Osteocyte (in vitro differentiated cells): Measurements from ENCODE around the gene RHEBL1. TPM values are rescaled to one million over a fixed set of nuclear protein-coding genes. Genes with fewer than 3 reads are reported as not detected.

ENCODE experiments used
- DNase-seq: peaks from one replicate; pipeline ENCODE4 v3.0.0; 2021; ENCODE audit warnings: mixed read lengths; ENCODE audit not compliant: unreplicated experiment; ENCODE audit errors: extremely low spot score
- H3K27ac Mint-ChIP-seq: one replicate; pipeline ENCODE4 v1.8.0; 2021; ENCODE audit warnings: mild to moderate bottlenecking, mixed read lengths; ENCODE audit not compliant: unreplicated experiment
- H3K27me3 Mint-ChIP-seq: one replicate; pipeline ENCODE4 v1.8.0; 2021; ENCODE audit warnings: mixed read lengths; ENCODE audit not compliant: unreplicated experiment
- H3K36me3 Mint-ChIP-seq: one replicate; pipeline ENCODE4 v1.8.0; 2021; ENCODE audit warnings: mixed read lengths; ENCODE audit not compliant: unreplicated experiment
- H3K4me1 Mint-ChIP-seq: one replicate; pipeline ENCODE4 v1.8.0; 2021; ENCODE audit warnings: mixed read lengths; ENCODE audit not compliant: unreplicated experiment
- H3K4me3 Mint-ChIP-seq: one replicate; pipeline ENCODE4 v1.8.0; 2021; ENCODE audit warnings: mild to moderate bottlenecking, moderate library complexity, mixed read lengths; ENCODE audit not compliant: unreplicated experiment
- H3K9me3 Mint-ChIP-seq: one replicate; pipeline ENCODE4 v1.8.0; 2021; ENCODE audit warnings: mixed read lengths; ENCODE audit not compliant: unreplicated experiment
- CTCF ChIP-seq: fragments of 200-600 bp; sonication (generic); IDR thresholded peaks from 2 replicates; pipeline ENCODE4 v1.5.0; 2021; ENCODE audit warnings: antibody characterized with exemption, mild to moderate bottlenecking, moderate library complexity
- total RNA-seq: library from RNA; stranded (reverse); gene quantifications from 2 replicates; pipeline ENCODE4 v1.2.1, GENCODE V29; 2021

Gene RHEBL1
- total RNA-seq, 1 donor from 2014 or later = 1.2 TPM

- Mint-ChIP-seq H3K9me3 (no peaks in the 10 kb centered on the region), H3K4me3 (peak overlapping the region; percentile 66), H3K27me3 (peaks cover 32% of the 10 kb centered on the region), H3K4me1 (peaks cover 34% of the 10 kb centered on the region), H3K36me3 (no peaks in the 10 kb centered on the region), H3K27ac (no peak overlapping the region)
- TF ChIP-seq CTCF = peak; percentile 40
- no peak for DNase-seq
Measured at GRCh38 chr12:49089821-49090773, 20.3 kb upstream of the RHEBL1 start.

DNA sequence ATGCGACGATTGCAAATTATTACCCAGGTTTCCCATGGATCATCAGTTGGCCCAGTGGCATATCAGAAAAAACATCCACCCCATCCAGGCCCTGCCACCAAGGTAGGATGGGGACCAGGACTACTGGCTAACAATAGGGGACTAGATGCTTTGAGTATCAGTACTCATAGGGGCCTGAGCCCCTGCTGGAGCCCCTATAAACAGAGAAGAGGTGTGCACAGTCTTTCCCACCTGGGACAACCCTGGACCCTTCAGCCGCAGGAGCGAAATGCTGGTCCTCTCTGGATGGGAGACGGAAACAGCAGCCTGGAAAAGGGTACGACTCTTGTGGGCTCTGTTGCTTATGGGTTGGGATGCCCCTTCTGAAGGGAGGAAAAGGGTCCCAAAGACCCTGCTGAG, 19.2 kb upstream of the RHEBL1 start:
- Mint-ChIP-seq H3K27me3 (peaks cover 28% of the 10 kb centered on the region), H3K27ac (no peak overlapping the region), H3K9me3 (no peaks in the 10 kb centered on the region), H3K36me3 (no peaks in the 10 kb centered on the region), H3K4me1 (peaks cover 31% of the 10 kb centered on the region), H3K4me3 (no peak overlapping the region)
- no peak for DNase-seq
- TF ChIP-seq CTCF = no peak

DNA sequence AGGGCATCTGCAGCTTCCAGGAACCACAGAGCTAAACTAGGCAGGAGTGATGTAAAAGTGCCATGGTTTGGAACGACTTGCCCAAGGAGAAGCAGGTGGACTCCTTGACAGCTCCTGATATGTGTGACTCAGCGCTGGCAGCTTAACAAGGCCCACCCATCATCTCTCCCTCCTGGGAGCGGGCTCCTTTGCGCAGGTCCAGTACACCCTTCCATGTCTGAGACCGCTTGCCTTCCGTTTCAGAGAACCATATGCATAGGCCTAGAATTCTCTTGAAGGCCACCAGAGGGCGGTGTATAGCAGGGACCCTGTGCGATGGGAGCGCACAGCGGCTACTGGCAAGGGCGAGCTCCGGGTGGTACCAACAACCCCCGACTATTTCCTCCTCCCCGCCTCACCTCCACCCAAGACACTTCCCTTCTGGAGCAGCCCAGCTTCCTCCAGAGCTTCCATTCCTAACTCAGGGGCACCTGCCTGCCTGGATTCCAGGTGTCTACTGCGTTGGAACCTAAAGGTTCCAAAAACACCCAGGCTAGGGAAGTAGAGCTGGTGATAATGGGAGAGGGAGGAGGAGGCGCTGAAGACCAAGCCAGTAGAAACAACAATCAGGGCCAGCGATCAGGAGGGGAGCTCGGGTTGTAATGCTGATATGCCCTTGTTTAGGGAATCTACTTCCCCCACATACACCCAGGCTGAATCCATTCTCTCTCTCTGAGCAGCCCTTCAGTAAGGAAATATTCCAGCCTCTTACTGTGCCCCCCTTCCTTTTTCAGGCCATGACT, 18.6 kb upstream of the RHEBL1 start:
- DNase-seq = peak; percentile 89
- Mint-ChIP-seq H3K4me1 (peaks cover 28% of the 10 kb centered on the region), H3K27me3 (peaks cover 22% of the 10 kb centered on the region), H3K27ac (no peak overlapping the region), H3K36me3 (no peaks in the 10 kb centered on the region), H3K9me3 (no peaks in the 10 kb centered on the region), H3K4me3 (peak overlapping the region; percentile 10)
- peak; percentile 91 for TF ChIP-seq CTCF

GRCh38 chr12:49086116-49086515, 16.3 kb upstream of the RHEBL1 start:
- no peak for TF ChIP-seq CTCF
- no peak overlapping the region for H3K27ac Mint-ChIP-seq
- peaks cover 18% of the 10 kb centered on the region for H3K4me1 Mint-ChIP-seq
- no peak for DNase-seq
- H3K9me3 Mint-ChIP-seq = no peaks in the 10 kb centered on the region
- H3K36me3 Mint-ChIP-seq = no peaks in the 10 kb centered on the region
- H3K27me3 Mint-ChIP-seq = peaks cover 15% of the 10 kb centered on the region
- H3K4me3 Mint-ChIP-seq = no peak overlapping the region

- H3K9me3 Mint-ChIP-seq = no peaks in the 10 kb centered on the region
- no peak for TF ChIP-seq CTCF
- H3K4me1 Mint-ChIP-seq = peaks cover 10% of the 10 kb centered on the region
- H3K36me3 Mint-ChIP-seq = no peaks in the 10 kb centered on the region
- DNase-seq = no peak
- H3K27ac Mint-ChIP-seq = no peak overlapping the region
- H3K27me3 Mint-ChIP-seq = peaks cover 12% of the 10 kb centered on the region
- no peak overlapping the region for H3K4me3 Mint-ChIP-seq
Measured at GRCh38 chr12:49084438-49084837, 14.7 kb upstream of the RHEBL1 start.
